ENCODE data around the gene RAP1A.

DNA sequence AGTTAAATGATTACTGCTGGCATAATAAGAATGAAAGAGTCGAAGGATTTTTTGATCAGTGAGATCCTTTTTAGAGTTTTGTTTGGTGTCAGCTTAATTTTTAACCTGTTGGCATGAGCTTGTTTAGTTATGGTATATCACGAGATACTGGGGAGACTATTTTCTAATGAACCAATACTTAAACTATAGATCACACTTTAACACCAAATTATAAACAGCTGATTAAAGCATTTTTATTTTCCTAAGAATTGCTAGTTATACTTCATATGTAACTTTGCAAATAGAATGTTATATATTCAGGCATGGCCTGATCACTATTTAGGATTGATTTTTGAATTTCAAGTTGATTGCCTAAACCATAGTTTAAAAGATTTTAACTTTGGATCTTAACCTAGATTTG, 142.1 kb downstream of the RAP1A start:
- TF ChIP-seq, protein P1, sequence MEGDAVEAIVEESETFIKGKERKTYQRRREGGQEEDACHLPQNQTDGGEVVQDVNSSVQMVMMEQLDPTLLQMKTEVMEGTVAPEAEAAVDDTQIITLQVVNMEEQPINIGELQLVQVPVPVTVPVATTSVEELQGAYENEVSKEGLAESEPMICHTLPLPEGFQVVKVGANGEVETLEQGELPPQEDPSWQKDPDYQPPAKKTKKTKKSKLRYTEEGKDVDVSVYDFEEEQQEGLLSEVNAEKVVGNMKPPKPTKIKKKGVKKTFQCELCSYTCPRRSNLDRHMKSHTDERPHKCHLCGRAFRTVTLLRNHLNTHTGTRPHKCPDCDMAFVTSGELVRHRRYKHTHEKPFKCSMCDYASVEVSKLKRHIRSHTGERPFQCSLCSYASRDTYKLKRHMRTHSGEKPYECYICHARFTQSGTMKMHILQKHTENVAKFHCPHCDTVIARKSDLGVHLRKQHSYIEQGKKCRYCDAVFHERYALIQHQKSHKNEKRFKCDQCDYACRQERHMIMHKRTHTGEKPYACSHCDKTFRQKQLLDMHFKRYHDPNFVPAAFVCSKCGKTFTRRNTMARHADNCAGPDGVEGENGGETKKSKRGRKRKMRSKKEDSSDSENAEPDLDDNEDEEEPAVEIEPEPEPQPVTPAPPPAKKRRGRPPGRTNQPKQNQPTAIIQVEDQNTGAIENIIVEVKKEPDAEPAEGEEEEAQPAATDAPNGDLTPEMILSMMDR (optimal IDR thresholded peaks at IDR 0.05 in 1 of 3, IDR thresholded peaks at IDR 0.05 in 1 of 3, conservative IDR thresholded peaks at IDR 0.05 in 1 of 3; ENCODE audit: extremely low read depth in 1 of 3, insufficient read depth in 2 of 3, low read length in 3 of 3): no peak
- TF ChIP-seq EZH2 (IDR thresholded peaks at IDR 0.05; ENCODE audit: low read length): no peak
